ENCODE measurements around the gene ASIC5. TPM values are rescaled to one million over a fixed set of nuclear protein-coding genes. Genes with fewer than 3 reads are reported as not detected.

ASIC5 gene
- total and polyA plus RNA-seq, 7 donors = not detected

GRCh38 chr4:155795991-155796390, 70.1 kb downstream of the ASIC5 start:
- 26 to 45% (median 33%) methylated on average over 3 of the region's 3 CpGs for WGBS, 3 donors
- ATAC-seq (no peak), DNase-seq (no peak)
- no peaks in the 10 kb centered on the region for H3K36me3 ChIP-seq (ENCODE audit: insufficient read depth in 1 of 2, low read depth in 1 of 2)
- no peak overlapping the region for H3K4me3 ChIP-seq
- no peaks in the 10 kb centered on the region for H3K27me3 ChIP-seq (ENCODE audit: insufficient read depth in 3 of 3, low read length in 2 of 3)
- H3K9me3 ChIP-seq = no peaks in the 10 kb centered on the region
- no peak overlapping the region for H3K27ac ChIP-seq
- intact Hi-C loops (cut with DNase I) = no loop called here
- TF ChIP-seq CTCF (IDR thresholded peaks at IDR 0.05) = peak; percentile 11
- no peaks in the 10 kb centered on the region for H3K4me1 ChIP-seq

- intact Hi-C loops (cut with DNase I) = no loop called here
- Histone ChIP-seq H3K27ac (no peak overlapping the region), H3K4me3 (no peak overlapping the region), H3K4me1 (no peaks in the 10 kb centered on the region), H3K36me3 (ENCODE audit: insufficient read depth in 1 of 2, low read depth in 1 of 2) (no peaks in the 10 kb centered on the region), H3K27me3 (ENCODE audit: insufficient read depth in 3 of 3, low read length in 2 of 3) (no peaks in the 10 kb centered on the region), H3K9me3 (no peaks in the 10 kb centered on the region)
- no peak for TF ChIP-seq CTCF (IDR thresholded peaks at IDR 0.05)
- ATAC-seq (no peak), DNase-seq (no peak)
- WGBS, 3 donors = 88% methylated on average over 1 of the region's 1 CpG
Measured at GRCh38 chr4:155794589-155795236, 71.4 kb downstream of the ASIC5 start.

- TF ChIP-seq CTCF (IDR thresholded peaks at IDR 0.05) = no peak
- DNase-seq = no peak
Measured at GRCh38 chr4:155789982-155790381, 76.1 kb downstream of the ASIC5 start.

DNA sequence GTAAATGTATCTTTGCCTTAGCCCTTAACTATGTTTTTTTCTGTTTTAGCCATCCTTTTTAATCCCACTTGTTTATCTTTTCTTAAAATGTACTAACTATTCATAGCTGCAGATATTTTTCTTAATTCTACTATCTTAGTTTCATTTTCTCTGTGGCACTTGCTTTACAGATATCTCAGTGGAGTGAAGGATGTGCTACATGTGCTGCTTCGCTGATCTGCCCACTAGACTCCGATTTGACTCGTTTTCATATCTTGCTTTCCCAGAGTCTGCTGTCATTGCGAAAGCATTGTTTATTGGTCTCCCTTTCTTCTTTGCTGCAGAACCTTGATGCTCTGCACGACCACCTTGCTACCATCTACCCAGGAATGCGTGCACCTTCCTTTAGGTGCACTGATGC, 76.7 kb downstream of the ASIC5 start:
- no peaks in the 10 kb centered on the region for H3K36me3 ChIP-seq (ENCODE audit: insufficient read depth in 1 of 2, low read depth in 1 of 2)
- ATAC-seq (no peak), DNase-seq (no peak)
- H3K4me1 ChIP-seq = no peaks in the 10 kb centered on the region
- H3K4me3 ChIP-seq = peak overlapping the region; percentile 2
- no peak for TF ChIP-seq CTCF (IDR thresholded peaks at IDR 0.05)
- intact Hi-C loops (cut with DNase I) = no loop called here
- no peaks in the 10 kb centered on the region for H3K27me3 ChIP-seq (ENCODE audit: insufficient read depth in 3 of 3, low read length in 2 of 3)
- 57 to 67% (median 63%) methylated on average over 6 of the region's 6 CpGs for WGBS, 3 donors
- H3K9me3 ChIP-seq = no peaks in the 10 kb centered on the region
- H3K27ac ChIP-seq = no peak overlapping the region

More at GRCh38 chr4:155789982-155790381, 76.1 kb downstream of the ASIC5 start:
- Histone ChIP-seq H3K27me3 (ENCODE audit: insufficient read depth in 3 of 3, low read length in 2 of 3) (no peaks in the 10 kb centered on the region), H3K4me3 (no peak overlapping the region), H3K27ac (no peak overlapping the region), H3K4me1 (no peaks in the 10 kb centered on the region), H3K36me3 (ENCODE audit: insufficient read depth in 1 of 2, low read depth in 1 of 2) (no peaks in the 10 kb centered on the region), H3K9me3 (no peaks in the 10 kb centered on the region)
- intact Hi-C loops (cut with DNase I) = no loop called here
- 68 to 89% (median 74%) methylated on average over 3 of the region's 3 CpGs for WGBS, 3 donors
- no peak for ATAC-seq

Measured in psoas muscle (tissue), 8 donors.